HCT116 (cell line): Measurements from ENCODE around the gene SF3A2. TPM values are rescaled to one million over a fixed set of nuclear protein-coding genes. Genes with fewer than 3 reads are reported as not detected.

Experiments
- ATAC-seq: fragments of 200-7000 bp; cut with Tn5 transposase; 2 replicates; pipeline ENCODE4 v1.9.1; 2020; ENCODE audit warnings: mild to moderate bottlenecking, moderate library complexity
- BruUV-seq: library from RNA; stranded (reverse); fragments of 400-500 nt; replicated peaks from 2 replicates; lab custom pipeline; 2021; lab: Mats Ljungman, UMichigan
- CTCF ChIA-PET: fragments of 300-600 bp; sonication (Branson Sonifier 250); formaldehyde crosslinking; loops from one replicate; lab custom pipeline; 2021; ENCODE audit warnings: antibody characterized with exemption; lab: Charles Lee
- POLR2A ChIA-PET: fragments of 300-600, 350-600 bp; sonication (Branson Sonifier 250); formaldehyde crosslinking; loops from one replicate; lab custom pipeline; 2021; ENCODE audit warnings: antibody characterized with exemption; lab: Charles Lee
- RAD21 ChIA-PET, 2 experiments: fragments of 300-600 bp; sonication (Branson Sonifier 250); formaldehyde crosslinking; loops; one replicate each; lab custom pipeline; 2023; ENCODE audit warnings: low total read pairs in 2 of 2; ENCODE audit not compliant: uncharacterized antibody in 2 of 2, unreplicated experiment in 2 of 2, low non-redundant PET in 1 of 2; lab: Charles Lee
- DNase-seq: peaks from one replicate; pipeline ENCODE4 v3.0.0-alpha.2; 2010; ENCODE audit warnings: low read depth, low spot score
- H2AFZ ChIP-seq: fragments of 200-600 bp; shearing (Covaris generic), sonication (generic); 2 replicates; pipeline ENCODE4 v1.6.1; 2017; ENCODE audit warnings: low read depth, mixed run types, mixed read lengths, antibody characterized with exemption, low read length; ENCODE audit not compliant: poor library complexity, severe bottlenecking
- H3K27ac ChIP-seq: 2 replicates; pipeline ENCODE4 v1.5.1; 2012; ENCODE audit warnings: low read depth, low read length
- H3K27me3 ChIP-seq: fragments of 200-600 bp; sonication (generic); 2 replicates; pipeline ENCODE4 v1.6.1; 2016; ENCODE audit warnings: mixed run types, low read length, mixed read lengths; ENCODE audit not compliant: insufficient read depth
- H3K36me3 ChIP-seq, 2 experiments: fragments of 200-500 bp in 1 of 2; fragments of 200-600 bp in 1 of 2; sonication (Bioruptor generic) in 1 of 2; sonication (generic) in 1 of 2; 2 replicates each; pipeline versions ENCODE4 v1.5.1 to v1.6.1; 2014 to 2016; ENCODE audit warnings: low read length in 2 of 2, inconsistent platforms in 1 of 2, mixed read lengths in 1 of 2, mixed run types in 1 of 2; ENCODE audit not compliant: insufficient read depth in 2 of 2, control insufficient read depth in 1 of 2
- H3K4me1 ChIP-seq, 2 experiments: fragments of 200-600 bp in 1 of 2; sonication (generic) in 1 of 2; 2 replicates each; pipeline versions ENCODE4 v1.5.1 to v1.6.1; 2012 to 2017; ENCODE audit warnings: low read length in 2 of 2, inconsistent platforms in 1 of 2, mild to moderate bottlenecking in 1 of 2, mixed read lengths in 1 of 2, mixed run types in 1 of 2, moderate library complexity in 1 of 2; ENCODE audit not compliant: insufficient read depth in 2 of 2, control insufficient read depth in 1 of 2
- H3K4me2 ChIP-seq: fragments of 200-600 bp; sonication (generic); 2 replicates; pipeline ENCODE4 v1.6.1; 2017; ENCODE audit warnings: mixed run types, low read length, mixed read lengths
- H3K4me3 ChIP-seq, 2 experiments: fragments of 200-600 bp in 1 of 2; sonication (generic) in 1 of 2; replicated peaks in 1 of 2; 2 replicates each; pipeline ENCODE4 v1.5.1; 2011 to 2016; ENCODE audit warnings: low read length in 2 of 2, control low read depth in 1 of 2, low read depth in 1 of 2, mild to moderate bottlenecking in 1 of 2, mixed read lengths in 1 of 2, mixed run types in 1 of 2
- H3K79me2 ChIP-seq: fragments of 200-600 bp; sonication (generic); 2 replicates; pipeline ENCODE4 v1.6.1; 2017; ENCODE audit warnings: mild to moderate bottlenecking, mixed run types, low read length, moderate library complexity, mixed read lengths; ENCODE audit not compliant: insufficient read depth
- H3K9ac ChIP-seq: fragments of 200-600 bp; sonication (generic); 2 replicates; pipeline ENCODE4 v1.6.1; 2016; ENCODE audit warnings: low read length, mixed read lengths
- H3K9me2 ChIP-seq: fragments of 200-600 bp; sonication (generic), shearing (Covaris generic); 2 replicates; pipeline ENCODE4 v1.6.1; 2017; ENCODE audit warnings: mixed run types, mild to moderate bottlenecking, moderate library complexity; ENCODE audit not compliant: insufficient read depth
- H3K9me3 ChIP-seq, 2 experiments: fragments of 200-500 bp in 1 of 2; fragments of 200-600 bp in 1 of 2; sonication (Bioruptor generic) in 1 of 2; sonication (generic) in 1 of 2; 2 replicates each; pipeline ENCODE4 v1.6.1; 2014 to 2017; ENCODE audit warnings: low read length in 2 of 2, mixed read lengths in 2 of 2, inconsistent platforms in 1 of 2, low read depth in 1 of 2, mild to moderate bottlenecking in 1 of 2, mixed run types in 1 of 2, moderate library complexity in 1 of 2; ENCODE audit not compliant: control insufficient read depth in 1 of 2, insufficient read depth in 1 of 2
- H4K20me1 ChIP-seq: fragments of 200-600 bp; sonication (generic), shearing (Covaris generic); 2 replicates; pipeline ENCODE4 v1.6.1; 2017; ENCODE audit warnings: mixed run types, mild to moderate bottlenecking, moderate library complexity; ENCODE audit not compliant: insufficient read depth
- CBX3 ChIP-seq: IDR thresholded peaks from 2 replicates; pipeline ENCODE4 v1.6.1; 2012; ENCODE audit warnings: low read depth
- CTCF ChIP-seq, 3 experiments: fragments of 200-600 bp in 1 of 3; sonication (generic) in 1 of 3; IDR thresholded peaks in 2 of 3; conservative IDR thresholded peaks in 1 of 3; 2 replicates each; pipeline ENCODE4 v1.5.1; 2012 to 2017; ENCODE audit warnings: low read depth in 2 of 3, low read length in 2 of 3, antibody characterized with exemption in 1 of 3, borderline replicate concordance in 1 of 3, control low read depth in 1 of 3, mild to moderate bottlenecking in 1 of 3, mixed read lengths in 1 of 3, mixed run types in 1 of 3, moderate library complexity in 1 of 3; ENCODE audit not compliant: insufficient read depth in 1 of 3
- EGR1 ChIP-seq: IDR thresholded peaks from 2 replicates; pipeline ENCODE4 v1.6.1; 2012; ENCODE audit warnings: low read depth
- EZH2 ChIP-seq: fragments of 200-600 bp; sonication (generic); IDR thresholded peaks from 2 replicates; pipeline ENCODE4 v1.6.1; 2017; ENCODE audit warnings: antibody characterized with exemption, mixed run types
- FOSL1 ChIP-seq: IDR thresholded peaks from 2 replicates; pipeline ENCODE4 v1.6.1; 2012; ENCODE audit warnings: low read depth
- MAX ChIP-seq: IDR thresholded peaks from 2 replicates; pipeline ENCODE4 v1.6.1; 2012
- POLR2A ChIP-seq: IDR thresholded peaks from 2 replicates; pipeline ENCODE4 v1.7.0; 2011; ENCODE audit warnings: borderline replicate concordance; ENCODE audit not compliant: insufficient read depth, insufficient read length; ENCODE audit errors: extremely low read depth
- RAD21 ChIP-seq: IDR thresholded peaks from 2 replicates; pipeline ENCODE4 v1.6.1; 2012; ENCODE audit warnings: low read depth, mild to moderate bottlenecking
- ZNF274 ChIP-seq: fragments of 200-500 bp; sonication (Bioruptor generic); IDR thresholded peaks from 2 replicates; pipeline ENCODE4 v1.6.1; 2014; ENCODE audit warnings: mild to moderate bottlenecking, low read depth, low read length, inconsistent platforms
- intact Hi-C: fragments of 100-400 bp; cut with micrococcal nuclease; formaldehyde crosslinking; loops from 2 replicates; pipeline ENCODE4 v1.10.0; 2022
- total RNA-seq: library from RNA; stranded (reverse); gene quantifications from one replicate; pipeline ENCODE4 v1.2.1, GENCODE V29; 2021; ENCODE audit not compliant: unreplicated experiment

Gene SF3A2
- total RNA-seq, 1 experiment from 2014 or later = 166 TPM

- H2AFZ ChIP-seq = no peak overlapping the region
- H4K20me1 ChIP-seq = peaks cover 11% of the 10 kb centered on the region; the same call in 1 of the 2 replicates
- peaks cover 52% of the 10 kb centered on the region for H3K79me2 ChIP-seq
- DNase-seq = no peak
- H3K4me1 ChIP-seq = peaks cover 0 to 7% of the 10 kb centered on the region in 2 experiments; a peak in 1 of 4 replicates
- no peaks in the 10 kb centered on the region for H3K9me3 ChIP-seq
- no TSS peak for BruUV-seq
- H3K9ac ChIP-seq = no peak overlapping the region
- peaks cover 36 to 66% of the 10 kb centered on the region in 2 experiments for H3K36me3 ChIP-seq
- CTCF ChIA-PET = interaction anchor here (1.3 kb wide), 1 partner anchor 14 kb away, joined by 3 read pairs; no protein-coding TSS in a partner anchor
- TF ChIP-seq ZNF274 (no peak), EZH2 (no peak), EGR1 (no peak), CTCF (IDR thresholded peaks at IDR 0.05 in 2 of 3, conservative IDR thresholded peaks at IDR 0.05 in 1 of 3; ENCODE audit: borderline replicate concordance in 1 of 3, insufficient read depth in 1 of 3, low read depth in 2 of 3, low read length in 2 of 3) (no peak), FOSL1 (no peak), POLR2A (no peak), RAD21 (no peak), MAX (no peak), CBX3 (no peak)
- H3K9me2 ChIP-seq = no peaks in the 10 kb centered on the region
- no peak overlapping the region; the same call in 1 of the 2 replicates for H3K27ac ChIP-seq
- RAD21 ChIA-PET = no interaction called here
- no peak for ATAC-seq
- intact Hi-C loops = no loop called here
- POLR2A ChIA-PET = no interaction called here
- H3K4me2 ChIP-seq = no peak overlapping the region
- H3K27me3 ChIP-seq = no peaks in the 10 kb centered on the region
- H3K4me3 ChIP-seq = no peak overlapping the region
Measured at GRCh38 chr19:2246014-2246620, 9.5 kb downstream of the SF3A2 start.
